HG03103 (cell line): ENCODE results near the gene LBX2.
"Not testable (repeated sequence)": the region's sequence is repeated elsewhere in the genome, so short reads cannot be mapped to it uniquely, and the experiment has no call there.

Source experiments
- ATAC-seq: cut with Tn5 transposase; IDR thresholded peaks from one replicate; pipeline ENCODE4 v1.9.1; 2021; ENCODE audit warnings: low read depth; ENCODE audit not compliant: unreplicated experiment

The LBX2 gene

DNA sequence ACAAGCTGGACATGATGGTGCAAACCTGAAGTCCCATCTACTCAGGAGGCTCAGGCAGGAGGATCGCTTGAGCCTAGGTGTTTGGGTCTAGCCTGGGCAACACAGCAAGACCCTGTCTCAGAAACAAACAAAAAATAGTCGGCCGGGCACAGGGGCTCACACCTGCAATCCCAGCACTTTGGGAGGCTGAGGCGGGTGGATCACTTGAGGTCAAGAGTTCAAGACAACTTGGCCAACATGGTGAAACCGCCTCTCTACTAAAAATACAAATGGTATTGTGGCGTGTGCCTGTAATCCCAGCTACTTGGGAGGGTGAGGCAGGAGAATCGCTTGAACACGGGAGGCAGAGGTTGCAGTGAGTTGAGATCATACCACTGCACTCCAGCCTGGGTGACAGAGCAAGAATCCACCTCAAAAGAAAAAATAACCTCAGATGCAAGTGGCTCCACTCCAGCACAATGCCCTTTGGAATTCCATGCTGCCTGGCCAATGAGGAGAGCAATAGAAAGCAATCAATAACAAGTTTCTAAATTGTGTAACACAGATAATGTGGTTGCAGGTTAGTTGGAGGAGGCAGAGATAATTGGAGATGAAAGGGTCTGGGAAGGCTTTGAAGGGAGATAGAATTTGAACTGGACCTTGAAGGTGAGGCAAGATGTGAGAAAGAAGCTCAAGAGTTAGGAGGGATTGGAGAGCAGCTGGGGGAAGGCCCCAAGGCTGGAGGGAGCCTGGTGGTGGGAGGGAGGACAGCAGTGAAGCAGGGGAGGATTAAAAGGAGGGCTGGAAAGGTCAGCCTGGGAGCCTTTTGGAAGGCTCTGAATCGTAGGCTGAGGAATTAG is 10.5 kb downstream of the LBX2 start:
- ATAC-seq: no peak

DNA sequence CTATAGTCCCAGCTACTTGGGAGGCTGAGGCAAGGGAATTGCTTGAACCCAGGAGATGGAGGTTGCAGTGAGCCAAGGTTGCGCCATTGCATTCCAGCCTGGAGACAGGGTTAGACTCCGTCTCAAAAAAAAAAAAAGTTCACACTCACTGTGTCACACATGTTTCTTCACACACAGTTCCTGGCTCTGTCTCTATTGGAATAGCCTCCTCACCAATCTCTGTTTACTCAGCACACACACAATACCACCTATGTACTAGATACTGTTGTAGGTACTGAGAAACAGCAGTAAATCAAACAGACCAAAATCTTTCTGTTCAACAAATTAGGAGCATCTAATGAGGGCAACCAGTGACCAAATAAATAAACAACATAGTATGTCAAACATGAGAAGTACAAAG is 13.3 kb downstream of the LBX2 start:
- ATAC-seq: no peak

DNA sequence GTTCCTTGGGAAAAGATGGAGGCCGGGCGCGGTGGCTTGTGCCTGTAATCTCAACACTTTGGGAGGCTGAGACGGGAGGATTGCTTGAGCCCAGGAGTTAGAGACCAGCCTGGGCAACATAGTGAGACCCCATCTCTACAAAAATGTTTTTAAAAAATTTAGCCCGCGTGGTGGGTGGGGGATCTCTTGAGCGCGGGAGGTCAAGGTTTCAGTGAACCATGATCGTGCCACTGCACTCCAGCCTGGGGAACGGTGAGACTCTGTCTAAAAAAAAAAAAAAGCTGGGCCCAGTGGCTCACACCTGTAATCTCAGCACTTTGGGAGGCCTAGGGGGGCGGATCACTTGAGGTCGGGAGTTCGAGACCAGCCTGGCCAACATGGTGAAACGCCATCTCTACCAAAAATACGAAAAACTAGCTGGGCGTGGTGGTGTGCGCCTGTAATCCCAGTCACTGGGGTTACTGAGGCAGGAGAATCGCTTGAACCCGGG is 15.7 kb downstream of the LBX2 start:
- not testable (repeated sequence) for ATAC-seq

DNA sequence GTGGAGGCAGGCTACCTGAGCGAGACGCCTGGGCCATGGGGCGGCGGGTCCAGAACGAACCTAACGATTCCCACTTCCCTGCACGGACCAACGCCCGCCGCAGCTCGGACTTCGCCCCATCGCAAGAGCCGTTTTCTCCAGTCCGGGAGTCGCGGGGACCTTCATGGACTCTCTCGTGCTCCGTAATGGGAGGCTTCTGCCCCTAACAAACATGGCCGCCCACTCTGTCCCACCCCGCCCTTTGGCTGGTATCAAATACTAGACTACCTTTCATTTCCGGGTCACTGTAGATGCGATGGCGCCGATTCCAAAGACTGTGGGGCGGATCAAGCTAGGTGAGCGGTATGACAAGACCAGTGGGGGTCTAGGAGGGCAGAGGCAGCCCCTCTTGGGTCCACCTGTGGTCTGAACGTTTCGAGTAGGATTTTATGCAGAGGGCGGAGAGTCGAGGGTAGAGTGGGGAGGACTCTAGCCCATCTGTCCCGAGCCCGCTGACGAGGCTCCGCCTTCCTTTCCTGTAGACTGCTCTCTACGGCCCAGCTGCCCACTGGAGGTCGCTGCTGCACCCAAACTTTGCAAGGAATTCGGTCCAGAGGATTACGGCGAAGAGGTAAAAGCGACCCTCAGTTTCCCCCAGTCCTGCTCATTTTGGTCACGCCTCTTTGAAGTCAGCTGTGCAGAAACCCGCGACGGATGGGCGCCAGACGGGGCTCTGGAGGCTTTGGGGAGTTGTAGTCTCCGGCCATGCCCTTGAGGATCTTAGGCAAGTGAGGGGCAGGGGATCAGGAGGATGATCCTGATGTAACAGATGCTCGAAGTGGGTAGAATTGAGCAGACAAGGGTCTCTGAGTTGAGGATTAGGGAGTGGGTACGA is 16.4 kb downstream of the LBX2 start, which contains the start of the genes CCDC142 and TTC31:
CCDC142 (minus strand) TSS at position 198 of the 874 bp plus-strand sequence; CDS start at position 37, 161 bp downstream.
TTC31 (plus strand) TSS at position 281 of the 874 bp plus-strand sequence; CDS start at position 296, 15 bp downstream.
- ATAC-seq: peak; percentile 77

DNA sequence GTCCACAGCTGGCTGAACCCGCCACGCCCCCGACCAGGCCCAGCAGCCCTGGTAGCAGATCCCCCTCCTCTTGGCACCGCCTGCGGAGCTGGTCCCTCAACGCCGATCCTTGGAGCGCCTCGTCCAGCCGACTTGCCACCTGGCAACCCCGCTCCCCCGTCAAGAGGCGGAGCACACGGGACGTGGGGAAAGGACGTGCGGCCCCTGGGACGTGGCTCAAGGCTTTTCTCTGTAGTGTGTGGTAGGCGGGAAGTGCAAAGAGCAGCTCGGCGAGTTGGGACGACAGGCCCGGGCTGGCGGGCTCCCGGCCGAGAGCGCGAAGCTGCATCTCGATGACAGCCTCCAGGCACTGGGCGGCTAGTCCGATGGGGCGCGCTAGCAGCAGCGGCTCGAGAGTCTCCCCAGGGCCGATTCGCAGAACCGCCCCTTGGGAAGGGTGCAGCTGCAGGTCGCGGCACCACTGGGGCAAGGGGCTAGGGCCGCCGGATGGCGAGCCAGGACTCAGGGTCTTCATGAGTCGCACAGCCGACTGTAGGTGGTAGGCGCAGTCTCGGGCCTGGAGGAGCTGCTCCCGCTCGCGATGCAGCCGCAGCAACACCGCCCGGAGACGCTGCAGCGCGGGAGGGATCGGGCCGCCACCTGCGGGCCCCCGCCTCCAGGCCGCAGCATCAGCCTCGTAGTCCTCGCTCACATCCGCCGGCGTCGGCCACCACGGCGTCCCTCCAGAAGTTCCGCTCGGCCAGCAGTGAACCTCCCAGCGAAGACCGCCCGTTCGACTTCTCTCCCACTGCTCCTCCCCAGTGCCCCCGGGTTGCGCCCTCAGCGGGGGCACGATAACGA is 17.2 kb downstream of the LBX2 start:
- peak; percentile 36 for ATAC-seq

DNA sequence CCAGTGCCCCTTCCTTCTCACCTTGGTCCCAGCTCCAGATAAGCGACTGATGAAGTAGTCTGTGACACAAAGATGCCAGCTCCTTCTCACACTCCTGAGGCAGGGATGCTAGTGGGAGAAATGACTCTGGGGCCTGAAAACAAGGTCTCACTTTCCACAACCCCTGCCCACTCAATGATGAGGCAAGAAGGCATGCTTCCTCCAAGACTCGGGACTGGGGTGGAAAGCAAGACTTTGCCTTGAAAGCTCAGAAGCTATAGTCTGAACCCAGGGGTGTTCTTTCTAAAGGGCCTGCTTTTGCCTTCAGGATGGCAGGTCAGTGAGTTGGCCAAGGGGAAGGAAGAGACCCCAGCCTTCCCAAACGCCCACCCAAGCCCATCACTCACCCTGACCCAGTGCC is 18.0 kb downstream of the LBX2 start:
- ATAC-seq: no peak

DNA sequence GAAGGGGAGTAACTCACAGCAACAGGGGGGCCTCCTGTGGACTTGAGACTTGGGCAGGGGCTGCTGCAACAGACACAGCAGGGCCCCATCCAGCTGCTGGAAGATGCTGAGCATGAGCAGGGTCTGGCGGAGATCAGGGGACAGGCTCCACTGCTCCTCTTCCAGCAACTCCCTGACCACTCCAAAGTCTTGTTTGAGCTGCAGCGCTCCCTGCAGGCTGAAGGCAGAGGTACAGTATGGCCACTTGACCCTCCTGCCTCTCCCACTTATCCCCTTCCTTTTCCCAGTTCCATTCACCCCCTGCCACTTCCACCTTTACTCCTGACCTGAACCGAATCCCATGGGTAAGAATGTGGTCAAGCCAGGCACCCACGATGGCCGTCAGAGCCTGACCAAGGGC is 24.5 kb downstream of the LBX2 start:
- ATAC-seq: no peak

DNA sequence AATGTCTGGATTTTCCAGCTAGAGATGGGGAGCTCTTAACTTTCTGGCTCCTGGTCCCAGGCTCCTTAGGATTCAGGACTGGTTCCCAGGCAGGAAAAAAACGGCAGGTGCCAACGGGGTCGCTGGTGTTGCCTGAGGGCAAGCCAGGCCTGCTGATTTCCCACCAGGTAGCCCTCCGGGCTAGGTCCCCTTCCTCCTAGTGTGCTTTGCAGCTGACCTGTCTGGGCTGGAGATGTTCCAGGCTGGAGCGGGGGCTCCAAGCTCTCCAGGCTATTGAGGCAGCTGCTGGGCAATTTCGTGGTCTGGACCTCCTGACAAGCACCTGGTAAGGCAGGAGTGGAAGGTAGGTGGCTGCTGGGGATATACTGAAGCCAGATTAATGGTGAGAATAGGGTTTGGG is 24.9 kb downstream of the LBX2 start:
- no peak for ATAC-seq

DNA sequence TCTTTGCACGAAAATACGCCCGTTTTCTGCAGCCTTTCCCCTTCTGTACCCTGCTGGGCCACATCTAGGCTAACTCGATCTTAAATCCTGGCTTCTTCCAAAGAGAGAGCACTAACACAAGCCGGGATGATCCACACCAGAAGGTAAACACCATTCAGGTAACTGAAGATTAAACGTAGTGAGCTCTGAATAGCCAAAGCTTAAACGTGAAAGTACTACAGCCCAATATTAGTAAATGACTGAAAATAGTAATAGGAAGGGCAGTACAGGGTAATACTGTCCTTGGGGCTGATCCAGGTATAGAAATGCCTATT is 26.5 kb downstream of the LBX2 start:
- no peak for ATAC-seq

DNA sequence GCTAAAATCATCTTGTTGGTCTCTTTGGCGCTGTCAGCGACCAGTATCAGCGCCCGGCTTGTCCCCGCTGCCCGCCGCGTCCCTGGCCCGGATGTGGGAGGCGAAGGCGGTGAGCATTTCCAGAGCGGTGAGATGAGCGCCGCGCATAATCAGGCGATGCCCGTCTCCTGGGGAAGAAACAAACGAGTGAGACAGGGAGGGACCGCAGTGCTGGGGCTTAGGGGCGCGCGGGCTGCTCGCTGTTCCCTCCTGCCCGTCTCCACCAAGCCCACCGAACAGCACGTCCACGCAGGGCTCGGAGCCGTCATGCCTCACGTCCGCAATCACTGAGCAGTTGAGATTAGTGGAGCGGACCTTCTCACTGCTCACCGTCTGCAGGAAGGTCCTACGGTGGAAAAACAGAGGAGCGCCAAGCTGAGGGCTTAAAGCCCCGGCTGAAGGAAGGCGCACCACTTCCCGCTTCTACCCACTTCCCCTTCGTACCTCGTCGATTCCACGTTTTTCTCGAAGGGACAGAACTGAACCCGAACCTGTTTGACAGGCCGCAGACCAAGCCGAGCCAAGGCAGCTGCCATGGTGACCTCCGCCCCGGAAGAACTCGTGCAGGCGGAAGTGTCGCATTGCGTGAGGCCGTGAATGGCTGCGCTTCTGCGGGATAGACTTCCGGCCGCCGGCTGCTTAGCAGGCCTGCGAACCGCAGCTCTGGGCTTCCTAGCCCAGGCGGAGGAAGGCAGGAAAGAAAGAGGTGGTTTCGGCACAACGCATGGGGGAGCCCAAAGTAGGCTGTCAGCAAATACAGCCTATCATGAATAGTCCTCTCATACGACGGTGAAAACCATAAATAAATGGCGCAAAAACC is 27.1 kb downstream of the LBX2 start, which contains the start of gene MRPL53:
MRPL53 (minus strand) TSS at position 595 of the 859 bp plus-strand sequence; CDS start at position 575, 20 bp downstream.
- ATAC-seq: peak; percentile 83

DNA sequence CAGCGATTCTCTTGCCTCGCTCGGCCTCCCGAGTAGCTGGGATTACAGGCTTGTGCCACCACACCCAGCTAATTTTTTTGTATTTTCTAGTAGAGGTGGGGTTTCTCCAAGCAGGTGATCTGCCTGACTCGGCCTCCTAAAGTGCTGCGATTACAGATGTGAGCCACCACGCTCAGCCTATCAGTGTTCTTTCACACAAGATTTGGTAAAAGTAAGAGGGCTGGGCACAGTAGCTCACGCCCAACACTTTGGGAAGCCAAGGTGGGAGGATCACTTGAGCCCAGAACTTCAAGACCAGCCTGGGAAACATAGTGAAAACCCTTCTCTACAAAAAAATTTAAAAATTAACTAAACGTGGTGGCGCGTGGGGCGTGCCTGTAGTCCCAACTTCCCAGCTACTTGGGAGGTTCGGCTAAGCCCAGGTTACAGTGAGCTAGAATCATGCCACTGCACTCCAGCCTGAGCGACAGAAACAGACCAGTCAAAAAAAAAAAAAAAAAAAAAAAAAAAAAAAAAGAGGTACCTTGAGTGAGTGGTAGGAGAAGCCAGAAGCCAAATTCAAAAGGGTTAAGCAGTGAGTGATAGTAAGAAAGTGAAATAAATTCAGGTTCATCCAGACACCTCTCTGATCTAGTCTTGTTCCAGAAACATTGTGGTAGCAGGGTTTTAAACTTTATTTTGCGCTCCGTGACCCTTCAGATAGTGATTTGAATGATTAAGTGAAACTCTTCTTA is 27.9 kb downstream of the LBX2 start:
- no peak for ATAC-seq

DNA sequence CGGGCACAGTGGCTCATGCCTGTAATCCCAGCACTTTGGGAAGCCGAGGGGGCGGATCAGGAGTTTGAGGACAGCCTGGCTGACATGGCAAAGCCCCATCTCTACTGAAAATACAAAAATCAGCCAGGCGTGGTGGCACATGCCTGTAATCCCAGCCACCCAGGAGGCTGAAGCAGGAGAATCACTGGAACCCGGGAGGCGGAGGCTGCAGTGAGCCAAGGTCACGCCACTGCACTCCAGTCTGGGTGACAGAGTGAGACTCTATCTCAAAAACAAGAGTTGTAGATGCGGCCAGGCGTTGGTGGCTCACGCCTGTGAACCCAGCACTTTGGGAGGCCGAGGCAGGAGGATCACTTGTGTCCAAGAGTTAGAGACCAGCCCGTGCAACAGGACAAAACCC is 28.7 kb downstream of the LBX2 start:
- ATAC-seq: not testable (repeated sequence)

DNA sequence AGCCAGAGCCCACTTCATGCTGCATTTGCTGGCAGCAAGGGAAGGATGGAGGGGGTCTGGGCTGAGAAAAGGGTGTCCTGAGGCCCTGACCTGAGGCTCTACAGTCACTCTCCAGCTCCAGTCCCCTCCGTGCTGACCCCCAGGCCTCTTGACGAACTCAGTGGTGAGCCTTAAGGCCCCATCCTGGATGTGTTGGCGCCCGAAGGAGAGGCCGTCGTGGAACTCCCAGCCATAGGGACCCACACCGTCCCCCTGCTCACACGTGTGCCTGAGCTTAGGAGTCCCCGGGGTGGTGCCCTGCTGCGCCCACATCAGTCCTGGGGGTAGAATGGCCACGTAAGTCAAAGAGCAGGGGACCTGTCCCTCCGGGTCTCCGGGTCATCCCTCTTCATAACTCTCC is 35.0 kb downstream of the LBX2 start:
- ATAC-seq: no peak

DNA sequence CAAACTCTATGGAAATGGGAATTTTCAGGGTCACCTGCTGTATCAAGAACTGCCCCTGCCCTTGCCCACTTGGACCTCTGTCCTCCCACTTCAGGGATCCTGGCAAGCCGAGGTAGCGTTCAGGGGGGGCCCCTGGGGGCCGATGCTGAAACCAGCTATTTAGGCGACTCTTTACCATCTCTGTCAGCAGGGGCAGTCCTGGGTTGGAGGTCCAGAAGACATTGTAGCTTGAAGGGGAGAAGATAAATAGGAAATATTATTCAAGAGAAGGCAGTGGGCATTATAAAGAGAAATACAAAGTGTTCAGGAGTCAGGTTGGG is 36.7 kb downstream of the LBX2 start:
- ATAC-seq: no peak

DNA sequence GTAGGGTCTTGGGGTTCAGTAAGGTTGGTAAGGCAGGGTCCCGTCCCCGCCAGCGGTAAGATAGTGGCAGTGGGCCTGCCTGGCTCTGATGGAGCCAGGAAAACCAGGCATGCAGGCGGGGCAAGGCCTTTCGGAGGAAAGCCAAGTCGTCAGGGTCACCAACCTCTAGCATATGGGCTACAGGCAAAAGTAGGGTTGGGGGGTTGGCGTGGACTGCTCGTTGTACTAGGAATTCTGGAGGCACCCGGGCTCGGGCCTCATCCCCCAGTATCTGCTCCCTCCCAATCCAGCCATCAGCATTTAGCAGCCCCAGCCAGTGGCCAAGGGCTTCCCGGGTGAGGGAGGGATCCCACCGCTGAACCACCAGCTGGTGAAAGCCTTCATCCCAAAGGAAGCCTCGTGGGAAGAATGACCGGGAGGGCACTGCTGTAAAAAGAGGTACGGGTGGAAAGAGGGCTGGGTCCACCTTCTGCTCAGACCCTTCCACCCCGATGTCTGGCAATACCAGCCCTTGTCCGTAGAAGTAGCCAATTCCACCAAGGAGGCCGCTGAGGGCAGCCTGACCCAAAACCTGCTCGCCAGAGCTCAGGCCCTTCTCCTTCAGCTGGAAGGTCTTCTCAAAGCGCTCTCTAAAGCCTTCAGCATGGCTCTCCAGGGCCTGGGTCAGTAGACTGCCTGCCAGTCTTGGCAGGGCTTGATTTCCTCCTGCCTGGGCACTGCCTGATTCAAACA is 37.2 kb downstream of the LBX2 start:
- ATAC-seq: no peak

DNA sequence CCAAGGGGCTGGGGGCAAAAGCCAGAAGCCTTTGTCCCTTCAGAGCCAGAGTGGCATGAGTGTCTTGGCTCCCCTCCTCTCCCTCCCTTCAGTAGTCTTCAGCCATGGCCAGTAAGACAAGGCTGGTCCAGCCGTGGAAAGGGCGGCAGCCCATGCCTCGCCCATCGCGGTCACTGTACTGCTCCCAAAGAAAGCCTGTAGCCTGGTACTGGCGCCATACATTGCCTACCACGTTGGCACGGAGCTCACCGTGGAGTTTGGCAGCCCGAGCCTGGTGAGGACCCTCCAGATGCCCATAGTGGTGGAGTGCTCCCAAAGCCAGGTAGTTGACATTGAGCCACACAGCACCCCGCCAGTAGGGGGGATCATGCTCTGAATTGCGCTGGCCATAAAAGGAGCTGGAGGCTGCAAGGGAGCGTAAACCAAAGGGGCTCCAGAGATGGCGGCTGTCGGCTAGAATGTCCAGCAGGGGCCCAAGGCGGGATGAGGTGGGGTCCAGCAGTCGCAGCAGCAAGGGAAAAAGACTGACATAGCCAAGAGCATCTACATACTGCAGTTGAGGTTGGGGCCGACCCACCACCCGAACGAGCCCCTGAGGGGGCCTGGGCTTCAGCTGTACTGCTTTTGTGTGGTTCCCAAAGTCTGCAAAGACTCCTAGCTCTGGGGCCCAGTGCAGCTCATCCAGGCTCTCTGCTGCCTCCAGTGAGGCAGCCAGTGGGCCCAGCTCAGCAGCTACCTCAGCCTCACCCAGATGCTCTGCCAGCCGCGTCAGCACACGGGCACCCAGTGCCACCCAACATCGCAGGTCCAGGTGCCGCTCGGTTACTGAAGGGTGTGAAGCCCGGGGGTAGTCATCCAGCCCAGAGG is 38.0 kb downstream of the LBX2 start:
- ATAC-seq: no peak

DNA sequence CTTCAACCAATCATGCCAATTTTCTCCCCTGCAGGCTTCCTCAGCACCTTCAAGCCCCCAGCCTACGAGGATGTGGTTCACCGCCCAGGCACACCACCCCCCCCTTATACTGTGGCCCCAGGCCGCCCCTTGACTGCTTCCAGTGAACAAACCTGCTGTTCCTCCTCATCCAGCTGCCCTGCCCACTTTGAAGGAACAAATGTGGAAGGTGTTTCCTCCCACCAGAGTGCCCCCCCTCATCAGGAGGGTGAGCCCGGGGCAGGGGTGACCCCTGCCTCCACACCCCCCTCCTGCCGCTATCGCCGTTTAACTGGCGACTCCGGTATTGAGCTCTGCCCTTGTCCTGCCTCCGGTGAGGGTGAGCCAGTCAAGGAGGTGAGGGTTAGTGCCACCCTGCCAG is 39.2 kb downstream of the LBX2 start:
- not testable (repeated sequence) for ATAC-seq
